Measurements from ENCODE around the gene CENPS. TPM values are rescaled to one million over a fixed set of nuclear protein-coding genes. Genes with fewer than 3 reads are reported as not detected.

CENPS gene
- total and polyA plus RNA-seq, 9 of the 15 experiments (the other 6 are each of a cell fraction or from before 2014, with no cell fraction given), result 10.2 to 36.0 (median 26.0) TPM

GRCh38 chr1:10459184-10459583, 29.0 kb downstream of the CENPS start (continued):
- TF ChIP-seq ZNF444 (CRISPR knock-in tag; IDR thresholded peaks at IDR 0.05), result no peak
- TF ChIP-seq EHMT2 (IDR thresholded peaks at IDR 0.05), result peak; percentile 16; the same call in 1 of the 2 replicates
- TF ChIP-seq PRPF4 (IDR thresholded peaks at IDR 0.05; ENCODE audit: insufficient read depth, low read depth, low read length, poor library complexity, severe bottlenecking), result no peak
- no peak for TF ChIP-seq ZNF695 (CRISPR knock-in tag; IDR thresholded peaks at IDR 0.05)
- TF ChIP-seq HMGXB4 (CRISPR knock-in tag; IDR thresholded peaks at IDR 0.05), result no peak
- TF ChIP-seq FOSL1 (tag; conservative IDR thresholded peaks at IDR 0.05), result peak; percentile 92
- TF ChIP-seq L3MBTL2 (IDR thresholded peaks at IDR 0.05), result peak; percentile 97
- TF ChIP-seq RBM17 (IDR thresholded peaks at IDR 0.05; ENCODE audit: borderline replicate concordance, low read depth, low read length), result no peak
- no peak for TF ChIP-seq USF2 (CRISPR knock-in tag; IDR thresholded peaks at IDR 0.05)
- TF ChIP-seq BCL6 (CRISPR knock-in tag; IDR thresholded peaks at IDR 0.05), result no peak
- no peak for TF ChIP-seq ETV5 (CRISPR knock-in tag; IDR thresholded peaks at IDR 0.05; ENCODE audit: low read depth)
- TF ChIP-seq HDAC6 (IDR thresholded peaks at IDR 0.05; ENCODE audit: low read depth, low read length), result no peak
- no peak for TF ChIP-seq HMGN3 (IDR thresholded peaks at IDR 0.05; ENCODE audit: borderline replicate concordance, extremely low read depth, insufficient read length, low read depth, low read length)
- no peak for TF ChIP-seq ZFP1 (CRISPR knock-in tag; IDR thresholded peaks at IDR 0.05)
- no peak for TF ChIP-seq ZBED1 (IDR thresholded peaks at IDR 0.05)
- 0 out of 2 replicates have a peak, but pooled peaks have one; percentile 3 for TF ChIP-seq TEAD2 (tag; IDR thresholded peaks at IDR 0.05)
- no peak for TF ChIP-seq ILK (tag; IDR thresholded peaks at IDR 0.05; ENCODE audit: borderline replicate concordance, low read depth)
- no peak for TF ChIP-seq ATF6 (CRISPR knock-in tag; IDR thresholded peaks at IDR 0.05)
- TF ChIP-seq MEF2D (tag; conservative IDR thresholded peaks at IDR 0.05; ENCODE audit: low read depth), result no peak
- no peak for TF ChIP-seq RHOXF2B (CRISPR knock-in tag; conservative IDR thresholded peaks at IDR 0.05)
- TF ChIP-seq LEF1 (IDR thresholded peaks at IDR 0.05), result no peak; the same call in 1 of the 2 replicates
- TF ChIP-seq NCOA6 (IDR thresholded peaks at IDR 0.05), result no peak
- no peak for TF ChIP-seq EGR1 (conservative IDR thresholded peaks at IDR 0.05)
- TF ChIP-seq TCF3 (CRISPR knock-in tag; IDR thresholded peaks at IDR 0.05), result peak; percentile 72
- TF ChIP-seq PPARD (CRISPR knock-in tag; IDR thresholded peaks at IDR 0.05), result no peak
- no peak for TF ChIP-seq POLR2B (IDR thresholded peaks at IDR 0.05; ENCODE audit: low read depth, partially characterized antibody)
- TF ChIP-seq SOX6 (IDR thresholded peaks at IDR 0.05), result peak; percentile 69
- no peak for TF ChIP-seq TFAM (CRISPR knock-in tag; conservative IDR thresholded peaks at IDR 0.05)
- no peak for TF ChIP-seq ILF3 (IDR thresholded peaks at IDR 0.05; ENCODE audit: borderline replicate concordance)

All from K562 (cell line).